PFSK-1 (cell line): ENCODE results near the gene CA5A.

Experiments
- POLR2AphosphoS5 ChIP-seq: IDR thresholded peaks from 2 replicates; pipeline ENCODE4 v1.6.1; 2012; ENCODE audit warnings: low read depth, mild to moderate bottlenecking, control low read depth, low read length, moderate library complexity
- SIN3A ChIP-seq: IDR thresholded peaks from 2 replicates; pipeline ENCODE4 v1.6.1; 2012; ENCODE audit warnings: mild to moderate bottlenecking, low read length, moderate library complexity, borderline replicate concordance; ENCODE audit not compliant: insufficient read depth
- TAF1 ChIP-seq: IDR thresholded peaks from 2 replicates; pipeline ENCODE4 v1.6.1; 2012; ENCODE audit warnings: low read length, control low read depth, borderline replicate concordance; ENCODE audit not compliant: insufficient read depth
- TF ChIP-seq, protein P1 (sequence below), 2 experiments: IDR thresholded peaks; 2 replicates each; pipeline versions ENCODE4 v1.6.1 to v1.8.0; 2011 to 2012; ENCODE audit warnings: low read depth in 2 of 2, low read length in 2 of 2, control low read depth in 1 of 2, inconsistent platforms in 1 of 2, mild to moderate bottlenecking in 1 of 2, moderate library complexity in 1 of 2; ENCODE audit not compliant: insufficient read depth in 1 of 2

DNA sequence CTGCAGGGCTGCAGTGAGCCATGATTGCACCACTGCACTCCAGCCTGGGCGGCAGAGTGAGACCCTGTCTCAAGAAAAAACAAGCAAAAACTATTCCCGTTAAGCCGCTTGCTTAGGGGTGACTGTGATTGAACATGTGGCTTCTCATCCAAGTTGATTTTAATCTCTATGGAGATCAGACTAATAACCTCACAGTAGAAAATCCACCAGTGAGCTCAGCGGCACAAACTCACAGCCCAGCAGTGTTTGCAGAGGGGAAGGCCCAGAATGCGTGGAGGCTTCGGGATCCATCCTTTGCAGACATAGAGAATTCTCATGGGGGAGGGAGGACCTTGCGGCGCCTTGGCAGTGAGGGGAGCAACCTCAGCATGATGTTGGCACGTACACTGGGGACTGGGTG lies 22.3 kb upstream of the CA5A start:
- TF ChIP-seq POLR2AphosphoS5 (no peak), SIN3A (no peak), TAF1 (no peak)
- TF ChIP-seq, protein P1, sequence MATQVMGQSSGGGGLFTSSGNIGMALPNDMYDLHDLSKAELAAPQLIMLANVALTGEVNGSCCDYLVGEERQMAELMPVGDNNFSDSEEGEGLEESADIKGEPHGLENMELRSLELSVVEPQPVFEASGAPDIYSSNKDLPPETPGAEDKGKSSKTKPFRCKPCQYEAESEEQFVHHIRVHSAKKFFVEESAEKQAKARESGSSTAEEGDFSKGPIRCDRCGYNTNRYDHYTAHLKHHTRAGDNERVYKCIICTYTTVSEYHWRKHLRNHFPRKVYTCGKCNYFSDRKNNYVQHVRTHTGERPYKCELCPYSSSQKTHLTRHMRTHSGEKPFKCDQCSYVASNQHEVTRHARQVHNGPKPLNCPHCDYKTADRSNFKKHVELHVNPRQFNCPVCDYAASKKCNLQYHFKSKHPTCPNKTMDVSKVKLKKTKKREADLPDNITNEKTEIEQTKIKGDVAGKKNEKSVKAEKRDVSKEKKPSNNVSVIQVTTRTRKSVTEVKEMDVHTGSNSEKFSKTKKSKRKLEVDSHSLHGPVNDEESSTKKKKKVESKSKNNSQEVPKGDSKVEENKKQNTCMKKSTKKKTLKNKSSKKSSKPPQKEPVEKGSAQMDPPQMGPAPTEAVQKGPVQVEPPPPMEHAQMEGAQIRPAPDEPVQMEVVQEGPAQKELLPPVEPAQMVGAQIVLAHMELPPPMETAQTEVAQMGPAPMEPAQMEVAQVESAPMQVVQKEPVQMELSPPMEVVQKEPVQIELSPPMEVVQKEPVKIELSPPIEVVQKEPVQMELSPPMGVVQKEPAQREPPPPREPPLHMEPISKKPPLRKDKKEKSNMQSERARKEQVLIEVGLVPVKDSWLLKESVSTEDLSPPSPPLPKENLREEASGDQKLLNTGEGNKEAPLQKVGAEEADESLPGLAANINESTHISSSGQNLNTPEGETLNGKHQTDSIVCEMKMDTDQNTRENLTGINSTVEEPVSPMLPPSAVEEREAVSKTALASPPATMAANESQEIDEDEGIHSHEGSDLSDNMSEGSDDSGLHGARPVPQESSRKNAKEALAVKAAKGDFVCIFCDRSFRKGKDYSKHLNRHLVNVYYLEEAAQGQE (IDR thresholded peaks at IDR 0.05; ENCODE audit: insufficient read depth in 1 of 2, low read depth in 2 of 2, low read length in 2 of 2): no peak
